COR-L47 (cell line): ENCODE results near the gene WDR76.
A peak's percentile ranks its signal among the peaks of the same experiment; 100 is the strongest.
"Not testable (repeated sequence)": the region's sequence is repeated elsewhere in the genome, so short reads cannot be mapped to it uniquely, and the experiment has no call there.

Source experiments
- DNase-seq: peaks from one replicate; lab custom pipeline; 2025; lab: John Stamatoyannopoulos, UW

Gene WDR76

GRCh38 chr15:43821505-43821904 is 5.3 kb upstream of the WDR76 start:
- no peak for DNase-seq

- DNase-seq = peak; percentile 98
Observed at GRCh38 chr15:43824302-43825246, 2.2 kb upstream of the WDR76 start, which contains the start of gene MFAP1. MFAP1 (minus strand) TSS chr15:43824690; CDS start chr15:43824569, 121 bp downstream.

GRCh38 chr15:43825305-43825704 is 1.5 kb upstream of the WDR76 start:
- not testable (repeated sequence) for DNase-seq

GRCh38 chr15:43826029-43826507 is 734 bp upstream of the WDR76 start:
- DNase-seq = no peak

- no peak for DNase-seq
Observed at GRCh38 chr15:43828061-43828657, 1.4 kb downstream of the WDR76 start.

- not testable (repeated sequence) for DNase-seq
Observed at GRCh38 chr15:43829951-43830540, 3.2 kb downstream of the WDR76 start.

- DNase-seq = not testable (repeated sequence)
Observed at GRCh38 chr15:43830691-43831275, 4.0 kb downstream of the WDR76 start.

GRCh38 chr15:43831519-43832052 is 4.8 kb downstream of the WDR76 start:
- DNase-seq = not testable (repeated sequence)

- not testable (repeated sequence) for DNase-seq
Observed at GRCh38 chr15:43832485-43832884, 5.7 kb downstream of the WDR76 start.

GRCh38 chr15:43845421-43845820 is 18.6 kb downstream of the WDR76 start:
- DNase-seq = no peak

- DNase-seq = no peak
Observed at GRCh38 chr15:43851251-43851650, 24.4 kb downstream of the WDR76 start.

GRCh38 chr15:43852607-43853006 is 25.8 kb downstream of the WDR76 start:
- DNase-seq = no peak

GRCh38 chr15:43854801-43855200 is 28.0 kb downstream of the WDR76 start:
- DNase-seq = no peak

- DNase-seq = no peak
Observed at GRCh38 chr15:43859546-43859945, 32.7 kb downstream of the WDR76 start.

- not testable (repeated sequence) for DNase-seq
Observed at GRCh38 chr15:43866636-43867035, 39.8 kb downstream of the WDR76 start.

GRCh38 chr15:43867096-43867495 is 40.3 kb downstream of the WDR76 start:
- no peak for DNase-seq

GRCh38 chr15:43868406-43868805 is 41.6 kb downstream of the WDR76 start:
- DNase-seq = no peak

- no peak for DNase-seq
Observed at GRCh38 chr15:43871835-43872234, 45.0 kb downstream of the WDR76 start.

- peak; percentile 59 for DNase-seq
Observed at GRCh38 chr15:43872416-43873020, 45.7 kb downstream of the WDR76 start.

GRCh38 chr15:43873651-43874050 is 46.8 kb downstream of the WDR76 start:
- no peak for DNase-seq

- DNase-seq = no peak
Observed at GRCh38 chr15:43876872-43877271, 50.1 kb downstream of the WDR76 start.
